GM18870 (cell line): Measurements from ENCODE around the gene PPP1R37.

Experiments used
- ATAC-seq: cut with Tn5 transposase; IDR thresholded peaks from one replicate; pipeline ENCODE4 v1.9.1; 2021; ENCODE audit warnings: moderate library complexity; ENCODE audit not compliant: unreplicated experiment

PPP1R37 gene

DNA sequence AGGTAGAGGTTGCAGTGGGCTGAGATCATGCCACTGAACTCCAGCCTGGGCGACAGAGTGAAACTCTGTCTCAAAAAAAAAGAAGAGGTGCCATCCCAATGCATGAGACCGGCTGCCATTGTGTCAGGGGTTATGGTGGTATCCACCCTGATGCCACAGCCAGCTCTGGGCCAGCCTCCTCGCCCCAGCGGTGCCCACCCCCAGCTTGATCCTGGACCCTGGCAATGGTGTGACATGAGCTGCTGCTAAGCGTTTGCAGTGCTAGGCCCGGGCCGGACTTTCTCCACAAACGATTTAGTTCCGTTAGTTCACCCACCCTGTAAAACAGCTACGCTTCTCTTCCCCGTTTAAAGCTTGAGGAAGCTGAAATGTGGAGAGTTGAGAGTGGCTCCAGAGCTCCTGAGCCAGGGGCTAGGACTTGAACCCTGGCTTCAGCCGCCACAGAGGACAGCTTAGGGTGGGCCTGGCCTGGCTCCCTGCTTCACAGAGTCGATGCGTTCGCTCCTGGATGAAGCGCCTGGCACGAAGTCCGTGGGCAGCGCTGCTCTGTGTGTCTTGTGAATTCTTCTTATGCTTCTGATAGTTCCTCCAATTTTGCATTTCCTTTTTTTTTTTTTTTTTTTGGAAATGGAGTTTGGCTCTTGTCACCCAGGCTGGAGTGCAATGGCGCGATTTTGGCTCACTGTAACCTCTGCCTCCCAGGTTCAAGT is 42.4 kb downstream of the PPP1R37 start:
- no peak for ATAC-seq

DNA sequence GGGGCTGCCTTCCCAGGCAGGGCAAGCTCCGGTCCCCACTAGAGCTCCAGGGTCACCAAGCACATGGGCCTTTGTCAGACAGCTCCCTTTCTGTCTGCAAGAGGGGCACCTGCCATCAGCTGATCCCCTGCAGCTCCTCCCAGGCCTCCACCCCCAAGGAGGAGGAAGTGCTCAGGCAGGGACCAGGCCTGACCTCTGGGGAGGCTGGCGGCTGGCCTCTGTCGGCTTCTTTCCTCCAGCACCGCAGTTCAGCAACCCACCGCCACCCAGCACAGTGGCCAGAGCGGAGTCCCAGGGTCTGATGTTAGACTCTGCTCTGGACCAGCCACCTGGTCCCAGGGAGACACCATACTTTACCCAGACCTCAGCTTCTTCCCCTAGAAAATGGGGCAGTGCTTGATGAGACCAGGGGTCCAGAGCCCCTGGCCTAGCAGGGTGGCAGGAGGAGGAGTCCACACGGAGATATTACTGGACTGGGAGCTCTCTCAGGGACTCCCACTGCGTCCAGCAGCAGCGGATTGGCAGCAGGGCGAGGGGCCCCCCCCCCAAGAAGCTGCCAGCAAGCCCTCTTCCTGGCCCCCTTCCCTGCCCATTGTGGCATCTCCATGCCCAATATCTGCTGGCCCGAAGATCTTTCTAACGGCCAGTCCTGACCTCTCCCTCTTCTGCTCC is 43.7 kb downstream of the PPP1R37 start:
- no peak for ATAC-seq

DNA sequence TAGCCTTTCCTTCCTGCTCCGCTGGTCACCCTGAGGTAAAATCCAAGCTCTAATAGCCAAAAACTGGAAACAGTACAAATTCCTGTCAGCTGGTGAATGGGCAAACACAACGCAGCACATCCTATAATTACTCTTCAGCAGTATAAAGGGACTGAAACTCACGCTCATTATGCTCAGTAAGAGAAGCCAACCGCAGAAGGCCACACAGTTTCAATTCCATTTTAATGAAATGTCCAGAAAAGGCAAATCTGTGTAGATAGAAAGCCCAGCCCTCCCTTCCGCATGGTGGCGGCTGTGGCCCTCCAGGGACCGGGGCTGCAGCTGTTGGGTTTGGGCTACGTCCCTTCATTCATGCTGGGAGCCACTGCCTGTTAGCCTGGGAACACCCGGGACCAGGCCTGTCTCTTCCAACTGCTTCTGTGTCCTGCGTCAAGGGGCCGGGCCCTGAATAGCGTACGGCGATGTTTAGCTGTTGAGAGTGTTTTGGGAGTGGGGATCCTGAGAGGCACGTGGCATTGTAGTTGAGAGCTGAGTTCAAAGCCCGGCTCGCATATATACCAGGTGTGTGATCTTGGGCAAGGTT is 44.3 kb downstream of the PPP1R37 start:
- ATAC-seq, result peak; percentile 65

DNA sequence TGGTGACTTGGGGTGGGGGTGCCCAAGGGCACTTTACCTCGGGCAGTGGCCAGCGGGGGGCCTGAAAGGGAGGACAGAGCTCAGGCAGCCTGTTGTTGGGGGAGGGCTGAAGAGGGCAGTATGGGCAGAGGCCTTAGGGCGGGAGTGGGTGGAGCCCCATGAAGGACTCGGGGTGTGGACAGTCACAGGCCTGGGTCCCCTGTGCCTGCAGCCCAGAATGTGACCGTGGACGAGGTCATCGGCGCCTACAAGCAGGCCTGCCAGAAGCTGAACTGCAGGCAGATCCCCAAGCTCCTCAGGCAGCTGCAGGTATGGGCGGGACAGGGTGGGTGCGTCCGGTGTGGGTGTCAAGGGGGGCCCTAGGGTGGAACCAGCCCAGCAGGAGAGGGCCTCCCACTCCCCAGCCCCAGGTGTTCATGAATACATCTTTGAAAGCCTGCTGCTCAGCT is 45.3 kb downstream of the PPP1R37 start:
- no peak for ATAC-seq

DNA sequence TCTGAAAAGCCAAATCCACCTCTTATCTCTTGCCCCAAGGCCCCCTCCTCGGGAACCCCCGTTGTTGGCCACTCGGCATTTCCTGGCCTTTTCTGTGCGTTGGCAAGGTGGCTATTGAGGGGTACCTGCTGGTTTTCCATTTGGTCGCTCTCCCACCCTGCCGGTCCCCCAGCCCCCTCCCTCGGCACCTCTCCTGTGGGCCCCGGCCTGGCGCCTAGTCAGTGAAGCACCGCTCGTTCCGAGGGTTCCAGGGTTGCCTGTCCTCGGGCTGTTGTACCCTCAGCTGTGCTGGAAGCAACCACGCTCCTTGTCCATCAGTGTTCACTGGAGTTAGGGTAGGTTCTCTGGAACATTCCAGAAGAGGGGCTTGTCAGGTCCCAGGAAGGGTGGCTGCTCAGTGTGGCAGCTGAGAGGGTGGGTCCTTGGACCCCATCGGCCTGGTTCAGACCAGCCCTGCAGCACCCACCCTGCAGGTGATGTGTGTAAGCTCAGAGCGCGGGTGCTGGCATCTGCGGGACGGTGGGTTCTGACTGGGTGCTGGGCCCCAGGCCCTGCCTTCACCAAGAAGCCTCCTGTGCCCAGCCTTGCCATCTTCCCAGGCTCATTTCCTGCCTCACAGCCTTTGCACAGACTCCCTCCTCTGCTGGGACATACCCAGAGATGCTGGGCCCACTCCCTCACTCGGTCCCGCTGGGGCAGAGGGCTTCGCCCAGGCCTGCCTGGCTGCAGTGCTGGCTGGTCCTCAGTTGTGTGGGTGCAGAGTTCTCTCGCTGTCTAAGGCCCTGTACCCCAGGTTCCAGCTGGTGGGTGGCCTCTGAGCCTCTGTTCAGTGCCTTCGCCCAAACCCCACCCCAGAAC is 46.5 kb downstream of the PPP1R37 start:
- ATAC-seq, result no peak

DNA sequence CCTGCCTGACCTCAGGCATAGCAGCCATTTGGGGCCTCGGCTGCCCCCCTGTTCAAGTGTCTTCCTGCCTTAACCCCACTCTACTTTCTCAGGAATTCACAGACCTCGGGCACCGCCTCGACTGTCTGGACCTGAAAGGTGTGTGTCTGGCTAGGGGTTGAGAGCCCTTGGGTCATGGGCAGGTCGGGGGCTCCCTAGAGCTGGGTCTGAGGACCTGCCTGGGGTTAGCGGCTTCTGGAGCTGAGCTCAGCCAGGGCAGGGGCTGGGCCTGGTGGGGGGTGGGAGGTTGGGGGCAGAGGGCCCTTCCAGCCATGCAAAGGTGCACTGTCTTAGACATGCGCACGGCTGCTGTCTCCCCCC is 47.1 kb downstream of the PPP1R37 start:
- no peak for ATAC-seq

DNA sequence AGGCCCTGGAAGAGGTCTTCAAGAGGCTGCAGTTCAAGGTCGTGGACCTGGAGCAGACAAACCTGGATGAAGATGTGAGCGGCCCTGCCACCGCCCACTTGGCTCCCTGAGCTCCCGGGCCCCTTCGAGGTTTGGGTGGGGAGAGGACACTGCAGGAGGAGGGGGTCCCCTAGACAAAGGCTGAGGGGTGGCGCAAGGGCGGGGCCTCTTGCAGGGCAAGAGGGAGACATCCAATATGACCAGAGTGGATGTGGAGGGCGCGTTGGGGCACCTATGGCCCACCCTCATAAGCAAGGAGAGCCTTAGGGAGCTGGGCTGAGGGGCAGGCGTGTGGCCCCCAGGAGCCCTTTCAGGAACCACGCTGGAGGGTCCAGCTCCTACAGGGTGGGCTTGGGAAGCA is 47.6 kb downstream of the PPP1R37 start:
- no peak for ATAC-seq

DNA sequence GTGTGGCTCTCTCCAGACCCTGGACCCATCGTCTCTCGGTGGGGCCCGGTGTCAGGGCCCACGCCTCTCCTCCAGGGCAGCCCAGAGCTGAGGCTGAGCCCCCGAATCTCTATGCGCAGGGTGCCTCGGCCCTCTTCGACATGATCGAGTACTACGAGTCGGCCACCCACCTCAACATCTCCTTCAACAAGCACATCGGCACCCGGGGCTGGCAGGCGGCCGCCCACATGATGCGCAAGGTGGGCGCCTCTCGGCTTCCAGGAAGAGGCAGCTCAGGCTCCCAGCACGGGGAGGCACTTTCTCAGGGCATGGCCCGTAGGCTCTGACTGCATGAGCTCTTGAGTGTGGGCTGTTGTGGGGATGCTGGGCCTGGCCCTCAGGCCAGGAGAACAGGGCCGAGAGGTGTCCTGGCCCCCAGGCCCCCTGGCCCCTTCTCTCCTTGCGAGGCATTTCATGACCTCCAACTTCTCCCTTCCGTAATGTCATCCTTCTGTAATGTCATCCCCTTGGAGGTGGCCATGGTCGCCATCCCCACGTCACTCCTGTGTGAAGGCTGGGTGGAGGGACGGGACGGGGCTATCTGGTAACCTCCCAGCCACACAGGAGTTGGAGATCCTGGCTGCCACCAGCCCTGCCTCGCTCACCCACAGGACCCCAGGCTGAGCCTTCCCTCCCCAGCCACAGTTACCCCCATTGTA is 48.4 kb downstream of the PPP1R37 start:
- ATAC-seq, result no peak

DNA sequence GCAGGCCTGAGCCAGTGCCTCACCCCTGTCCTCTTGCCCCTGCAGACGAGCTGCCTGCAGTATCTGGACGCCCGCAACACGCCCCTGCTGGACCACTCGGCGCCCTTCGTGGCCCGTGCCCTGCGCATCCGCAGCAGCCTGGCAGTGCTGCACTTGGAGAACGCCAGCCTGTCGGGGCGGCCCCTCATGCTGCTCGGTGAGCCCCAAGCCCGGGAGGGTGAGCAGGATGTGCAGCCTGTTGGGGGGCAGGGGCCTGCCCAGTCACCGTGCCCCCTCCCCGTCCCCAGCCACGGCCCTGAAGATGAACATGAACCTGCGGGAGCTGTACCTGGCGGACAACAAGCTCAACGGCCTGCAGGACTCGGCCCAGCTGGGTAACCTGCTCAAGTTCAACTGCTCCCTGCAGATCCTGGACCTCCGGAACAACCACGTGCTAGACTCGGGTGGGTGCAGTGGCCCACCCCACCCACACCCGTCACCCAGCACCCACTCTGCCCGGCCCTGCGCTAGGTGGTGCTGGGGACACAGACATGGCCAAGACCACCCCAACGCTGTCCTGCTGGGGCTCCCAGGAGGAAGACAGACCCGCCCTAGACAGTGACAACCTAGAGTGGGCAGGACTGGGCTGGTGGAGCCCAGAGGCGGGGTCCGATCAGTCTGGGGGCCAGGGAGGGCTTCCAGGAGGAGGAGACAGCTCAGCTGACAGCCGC is 49.2 kb downstream of the PPP1R37 start:
- ATAC-seq, result no peak

DNA sequence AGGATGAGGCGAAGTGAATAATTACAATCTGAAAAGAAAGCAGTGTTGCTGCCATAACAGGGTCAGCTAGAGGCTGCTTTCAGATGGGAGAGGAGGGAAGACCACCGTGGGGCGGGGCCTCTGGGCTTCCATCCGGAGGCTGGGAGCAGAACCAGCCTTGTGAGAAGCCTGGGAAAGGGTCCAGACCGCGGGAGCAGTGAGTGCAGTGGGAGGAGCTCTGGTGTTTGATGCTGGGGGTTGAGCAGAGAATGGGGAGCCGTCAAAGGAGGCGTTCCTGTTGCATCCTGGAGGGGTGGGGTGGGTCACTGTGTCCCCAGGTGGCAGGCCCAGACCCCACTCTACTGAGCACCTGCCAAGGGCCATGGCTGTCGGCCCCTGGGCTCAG is 49.7 kb downstream of the PPP1R37 start:
- ATAC-seq, result no peak

DNA sequence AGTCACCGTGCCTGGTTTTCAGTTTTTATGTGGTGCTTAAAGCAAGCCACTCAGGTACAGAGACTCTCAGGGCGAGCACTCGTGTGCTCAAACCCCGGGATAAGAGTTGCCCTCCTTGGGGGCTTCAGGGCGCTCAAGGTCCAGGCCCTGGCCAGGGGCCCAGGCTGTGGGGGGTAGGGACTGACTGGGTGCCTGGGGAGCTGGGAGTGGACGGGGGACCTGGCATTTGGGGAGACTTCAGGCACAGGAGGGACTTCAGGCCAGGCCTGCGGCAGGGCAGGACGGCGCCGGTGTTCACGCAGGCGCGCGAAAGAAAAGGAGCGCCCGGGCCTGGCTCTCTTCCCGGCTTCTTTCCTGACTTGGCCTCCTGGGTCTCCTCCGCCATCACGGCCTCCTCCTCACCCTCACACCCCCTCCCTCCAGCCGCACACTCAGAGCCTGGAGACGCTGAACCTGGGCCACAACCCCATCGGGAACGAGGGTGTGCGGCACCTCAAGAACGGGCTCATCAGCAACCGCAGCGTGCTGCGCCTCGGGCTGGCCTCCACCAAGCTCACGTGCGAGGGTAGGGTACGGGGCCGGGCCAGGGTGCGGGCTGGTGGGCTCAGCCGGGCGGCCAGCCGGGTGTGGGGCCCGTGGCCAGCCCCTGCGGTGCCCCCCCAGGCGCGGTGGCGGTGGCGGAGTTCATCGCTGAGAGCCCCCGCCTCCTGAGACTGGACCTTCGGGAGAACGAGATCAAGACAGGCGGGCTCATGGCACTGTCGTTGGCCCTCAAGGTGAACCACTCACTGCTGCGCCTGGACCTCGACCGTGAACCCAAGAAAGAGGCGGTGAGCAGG is 51.7 kb downstream of the PPP1R37 start:
- no peak for ATAC-seq

DNA sequence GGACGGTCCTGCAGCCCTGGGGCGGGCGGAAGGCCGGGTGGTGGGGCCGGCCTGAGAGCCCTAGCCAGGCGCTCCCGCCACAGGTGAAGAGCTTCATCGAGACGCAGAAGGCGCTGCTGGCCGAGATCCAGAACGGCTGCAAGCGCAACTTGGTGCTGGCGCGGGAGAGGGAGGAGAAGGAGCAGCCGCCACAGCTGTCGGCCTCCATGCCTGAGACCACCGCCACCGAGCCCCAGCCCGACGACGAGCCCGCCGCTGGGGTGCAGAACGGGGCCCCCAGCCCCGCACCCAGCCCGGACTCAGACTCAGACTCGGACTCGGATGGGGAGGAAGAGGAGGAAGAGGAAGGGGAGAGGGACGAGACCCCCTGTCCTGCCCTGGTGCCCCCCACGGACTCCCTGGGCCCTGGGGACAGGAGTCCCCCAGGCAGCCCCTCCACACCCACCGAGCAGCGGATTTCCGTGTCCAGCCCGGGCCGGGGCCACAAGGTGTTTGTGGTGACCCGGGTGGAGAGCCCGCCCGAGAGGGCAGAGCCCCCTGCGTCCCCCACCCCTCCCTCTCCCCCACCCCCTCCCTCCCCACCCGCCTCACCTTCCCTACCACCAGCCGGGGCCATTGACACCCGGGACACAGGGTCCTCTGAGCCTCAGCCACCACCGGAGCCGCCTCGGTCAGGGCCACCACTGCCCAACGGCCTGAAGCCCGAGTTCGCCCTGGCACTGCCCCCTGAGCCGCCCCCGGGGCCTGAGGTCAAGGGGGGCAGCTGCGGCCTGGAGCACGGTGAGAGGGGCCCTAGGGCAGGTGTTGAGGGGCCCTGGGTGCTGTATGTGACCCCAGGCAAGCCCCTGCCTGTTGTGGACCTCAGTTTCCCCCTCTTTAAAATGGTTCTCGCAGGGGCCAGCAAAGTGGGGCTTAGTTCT is 52.6 kb downstream of the PPP1R37 start:
- ATAC-seq, result no peak

DNA sequence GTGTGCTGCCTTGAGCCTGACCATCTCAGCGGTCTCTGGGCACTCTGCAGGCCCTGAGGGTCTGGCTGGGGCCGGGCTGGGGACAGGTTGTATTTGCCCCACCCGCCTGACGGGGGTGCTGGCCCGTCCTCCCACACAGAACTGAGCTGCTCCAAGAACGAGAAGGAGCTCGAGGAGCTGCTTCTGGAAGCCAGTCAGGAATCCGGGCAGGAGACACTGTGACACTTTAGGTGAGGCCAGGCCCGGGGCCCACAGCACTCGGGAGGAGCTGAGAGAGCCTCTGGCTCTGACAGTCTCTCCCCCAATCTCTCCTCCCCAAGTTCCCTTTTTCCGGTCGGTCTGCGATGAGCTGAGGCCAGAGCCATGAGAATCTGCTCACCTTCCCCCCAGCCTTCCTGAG is 53.3 kb downstream of the PPP1R37 start:
- ATAC-seq, result no peak

DNA sequence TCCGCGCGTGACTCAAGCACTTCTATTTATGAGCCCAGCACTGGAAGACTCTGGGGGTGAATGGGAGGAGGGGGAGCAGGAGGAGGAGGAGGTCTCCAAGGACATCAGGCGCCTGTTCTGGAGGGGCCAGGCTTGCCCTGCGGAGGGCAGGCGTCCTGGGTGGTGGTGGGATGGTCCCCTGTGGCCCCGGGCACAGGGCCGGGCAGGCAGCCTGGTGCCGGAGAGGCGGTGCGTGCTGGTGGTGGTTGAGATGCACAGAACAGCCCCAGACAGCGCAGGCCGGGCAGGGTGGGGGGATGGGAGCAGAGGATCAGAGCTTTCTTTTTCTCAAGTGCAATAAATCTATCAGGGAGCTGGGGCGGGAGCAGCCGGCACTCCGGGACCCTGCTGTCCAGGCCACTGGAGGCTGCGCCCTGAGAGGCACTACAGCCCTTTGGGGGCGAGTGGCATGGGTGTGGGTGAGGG is 53.8 kb downstream of the PPP1R37 start:
- no peak for ATAC-seq

DNA sequence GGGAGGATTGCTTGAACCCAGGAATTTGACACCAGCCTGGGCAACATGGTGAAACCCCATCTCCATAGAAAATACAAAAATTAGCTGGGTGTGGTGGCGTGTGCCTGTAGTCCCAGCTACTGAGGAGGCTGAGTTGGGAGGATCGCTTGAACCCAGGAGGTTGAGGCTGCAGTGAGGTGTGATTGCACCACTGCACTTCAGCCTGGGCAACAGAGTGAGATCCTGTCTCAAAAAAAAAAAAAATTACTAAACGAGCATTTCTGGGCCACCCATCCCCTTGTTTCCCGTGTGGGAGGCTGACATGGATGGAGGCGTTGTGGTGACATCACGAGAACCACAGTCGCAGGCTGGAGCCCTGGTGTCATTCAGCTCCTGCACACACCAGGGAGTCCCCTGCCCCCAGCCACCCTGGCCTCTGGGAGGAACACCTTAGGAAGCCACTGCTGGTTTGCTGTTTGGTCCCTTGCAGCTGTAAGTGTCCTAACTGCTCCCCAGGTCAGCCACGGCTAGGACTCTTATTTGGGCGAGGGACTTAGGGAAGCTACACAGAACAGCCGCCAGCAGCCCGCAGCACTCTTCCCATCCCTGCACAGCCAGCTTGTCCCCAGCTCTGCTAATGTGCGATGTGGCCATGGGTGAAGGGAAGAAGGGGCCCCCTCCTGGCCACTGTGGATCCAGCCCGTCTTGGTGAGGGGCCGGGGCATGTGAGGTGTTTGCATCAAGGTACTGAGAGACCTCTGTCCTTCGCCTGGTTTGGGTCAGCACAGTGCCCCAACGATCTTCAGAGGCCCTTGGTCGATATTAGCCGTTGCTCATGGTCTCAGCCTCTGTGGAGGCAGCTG is 55.1 kb downstream of the PPP1R37 start:
- ATAC-seq, result no peak

DNA sequence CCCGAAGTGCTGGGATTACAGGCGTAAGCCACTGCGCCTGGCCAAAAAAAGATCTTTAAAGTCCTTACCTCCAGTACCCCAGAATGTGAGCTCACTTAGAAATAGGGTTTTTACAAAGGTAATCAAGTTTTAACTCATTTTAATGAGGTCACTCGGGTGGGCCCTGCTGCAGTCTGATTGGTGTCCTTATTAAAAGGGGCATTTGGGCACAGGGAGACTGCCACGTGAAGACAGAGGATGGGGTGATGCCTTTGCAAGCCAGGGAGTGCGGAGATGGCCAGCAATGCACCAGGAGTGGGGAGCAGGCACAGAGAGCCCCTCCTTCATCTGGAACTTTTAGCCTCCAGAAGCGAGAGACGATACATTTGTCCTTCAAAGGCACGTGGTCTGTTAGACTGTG is 56.1 kb downstream of the PPP1R37 start:
- no peak for ATAC-seq

DNA sequence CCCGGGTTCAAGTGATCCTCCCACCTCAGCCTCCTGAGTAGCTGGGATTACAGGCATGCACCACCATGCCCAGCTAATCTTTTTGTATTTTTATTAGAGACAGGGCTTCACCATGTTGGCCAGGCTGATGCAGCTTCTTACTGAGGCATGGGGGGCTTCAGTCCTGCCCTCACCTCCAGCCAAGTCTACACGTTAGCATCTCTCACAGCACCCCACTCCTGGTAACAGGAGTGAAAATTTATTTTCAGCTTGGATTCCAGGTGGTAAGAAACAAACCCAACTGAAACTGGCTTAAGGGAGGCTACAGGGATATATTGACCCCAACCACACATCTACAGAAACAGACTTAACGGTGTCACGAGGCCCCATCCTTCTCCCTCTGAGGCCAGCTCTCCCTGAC is 57.2 kb downstream of the PPP1R37 start:
- no peak for ATAC-seq
